Measurements from ENCODE around the gene KRT84.
"Not testable (repeated sequence)": the region's sequence is repeated elsewhere in the genome, so short reads cannot be mapped to it uniquely, and the experiment has no call there.

The KRT84 gene

DNA sequence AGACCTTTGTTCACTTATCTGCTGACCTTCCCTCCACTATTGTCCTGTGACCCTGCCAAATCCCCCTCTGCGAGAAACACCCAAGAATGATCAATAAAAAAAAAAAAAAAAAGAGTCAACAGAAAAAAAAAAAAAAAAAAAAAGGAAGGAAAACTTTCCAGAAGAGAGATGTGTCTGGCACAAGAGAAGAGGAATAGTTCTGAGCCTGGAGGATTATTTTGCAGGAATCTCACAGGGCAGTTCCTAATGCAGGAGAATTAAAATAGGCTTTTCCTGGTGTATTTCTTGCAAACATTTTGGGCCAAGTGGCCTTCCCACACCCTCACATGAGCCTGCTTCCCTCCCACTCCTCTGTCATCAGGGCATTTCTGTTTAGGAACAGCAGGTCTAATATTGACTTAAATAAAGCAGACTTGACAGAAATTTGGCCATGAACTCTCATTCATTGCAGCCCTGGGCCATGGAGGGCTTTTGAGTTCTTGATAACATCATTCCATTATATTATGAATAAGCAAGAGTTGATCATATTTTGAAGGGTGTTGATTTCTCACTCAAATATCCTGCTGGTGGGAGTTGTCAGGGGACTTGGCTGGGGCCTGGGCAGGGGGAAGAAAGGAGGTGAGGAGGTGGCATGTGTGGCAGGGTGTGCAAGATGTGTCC, 25.3 kb upstream of the KRT84 start:
- DNase-seq = not testable (repeated sequence)

GRCh38 chr12:52407918-52408317, 22.5 kb upstream of the KRT84 start:
- DNase-seq = no peak

GRCh38 chr12:52405922-52406385, 20.5 kb upstream of the KRT84 start, which contains the start of gene KRT82:
Gene KRT82, minus strand, starts transcription at chr12:52406335. Its CDS starts 58 bp downstream, at chr12:52406277.
- no peak for DNase-seq

DNA sequence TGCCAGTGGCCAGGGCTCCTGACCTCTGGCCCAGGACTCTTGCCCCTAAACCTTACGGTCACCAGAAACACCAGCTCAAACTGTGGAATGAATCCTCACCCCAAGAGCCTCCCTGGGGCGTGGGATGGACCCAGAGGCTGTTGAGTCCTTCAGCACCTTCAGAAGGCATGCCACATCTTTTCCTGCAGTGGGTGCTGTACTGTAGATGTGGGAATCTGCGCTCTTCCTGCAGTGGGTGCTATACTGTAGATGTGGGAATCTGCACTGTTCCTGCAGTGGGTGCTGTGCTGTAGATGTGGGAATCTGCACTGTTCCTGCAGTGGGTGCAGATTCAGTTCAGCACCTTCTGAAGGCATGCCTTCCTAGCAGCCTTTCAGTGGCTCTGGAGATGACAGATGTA, 19.5 kb upstream of the KRT84 start:
- DNase-seq = no peak

DNA sequence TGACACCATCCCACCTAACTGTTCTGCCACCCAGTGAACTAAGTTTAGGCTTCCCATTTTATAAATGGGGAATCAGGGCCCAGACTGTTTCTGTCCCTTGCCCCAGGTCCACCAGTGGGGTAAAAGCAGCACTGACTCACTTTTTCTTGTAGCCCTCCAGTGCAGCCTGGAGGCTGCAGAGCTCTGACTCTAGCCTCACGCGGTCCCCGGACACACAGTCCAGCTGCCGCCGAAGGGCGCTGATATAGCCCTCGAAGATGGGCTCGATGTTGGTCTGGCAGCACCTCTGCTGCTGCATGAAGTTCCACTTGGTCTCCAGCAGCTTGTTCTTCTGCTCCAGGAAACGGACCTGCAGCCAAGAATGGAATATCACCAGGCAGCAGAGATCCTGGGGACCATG, 18.1 kb upstream of the KRT84 start:
- no peak for DNase-seq

GRCh38 chr12:52402873-52403540, 17.6 kb upstream of the KRT84 start:
- DNase-seq = no peak

DNA sequence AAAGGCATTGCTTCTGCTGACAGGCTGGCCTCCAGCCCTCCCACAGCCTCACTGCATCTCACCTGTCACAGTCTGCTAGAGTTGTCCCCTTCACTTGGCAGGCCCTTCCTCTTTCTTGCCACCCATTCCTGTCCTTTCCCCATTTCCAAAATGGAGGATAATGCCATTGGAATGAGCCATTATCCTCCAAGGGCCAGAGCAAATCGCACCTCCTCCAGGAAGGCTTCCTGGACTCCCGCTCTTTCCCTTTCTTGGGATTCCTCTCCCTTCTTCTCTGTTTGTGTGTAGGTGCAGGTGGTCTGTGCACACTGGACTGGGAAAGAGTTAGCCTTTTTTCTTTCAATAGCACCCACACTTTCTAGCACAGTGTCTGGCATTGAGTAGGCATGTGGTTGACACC, 16.9 kb upstream of the KRT84 start:
- DNase-seq = no peak

DNA sequence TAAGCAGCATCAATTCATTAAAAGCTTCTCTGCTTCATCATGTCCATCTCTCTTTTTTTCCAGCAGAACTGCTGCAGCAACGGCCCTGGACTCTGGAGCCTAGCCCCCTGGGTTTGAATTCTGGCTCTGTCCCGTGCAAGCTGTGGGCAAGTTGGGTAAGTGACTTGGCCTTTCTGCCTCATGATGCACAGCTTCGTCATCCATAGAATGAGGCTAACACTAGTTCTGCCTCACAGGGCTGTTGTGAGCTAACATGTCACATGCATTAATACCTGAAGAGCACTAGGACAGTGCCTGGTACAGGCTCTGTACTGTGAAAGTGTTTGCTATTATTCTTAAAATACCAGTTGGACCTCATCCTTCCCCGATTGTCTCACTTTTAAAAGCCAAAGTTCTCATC, 16.5 kb upstream of the KRT84 start:
- no peak for DNase-seq

DNA sequence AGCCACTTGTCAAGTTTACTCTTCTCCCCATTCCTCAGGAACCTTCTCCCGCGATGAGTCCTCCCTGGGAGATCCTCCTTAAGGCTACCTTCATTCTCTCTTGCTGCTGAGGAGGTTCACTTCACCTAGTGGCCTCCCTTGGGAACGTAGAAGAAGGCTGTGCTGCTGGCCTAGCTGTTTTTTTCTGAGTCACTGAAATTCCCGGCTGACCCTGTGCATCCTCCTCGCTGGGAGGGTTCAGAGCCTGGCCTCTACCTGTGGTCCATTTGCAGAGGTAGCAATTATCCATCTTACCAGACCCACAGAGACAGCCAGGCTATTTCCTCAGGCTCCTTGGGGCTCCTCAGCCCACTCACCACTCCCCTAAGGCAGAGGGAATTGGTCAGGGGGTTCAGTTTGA, 16.1 kb upstream of the KRT84 start:
- DNase-seq = no peak

- DNase-seq = no peak
These were observed 15.5 kb upstream of the KRT84 start for GRCh38 chr12:52400906-52401305.

DNA sequence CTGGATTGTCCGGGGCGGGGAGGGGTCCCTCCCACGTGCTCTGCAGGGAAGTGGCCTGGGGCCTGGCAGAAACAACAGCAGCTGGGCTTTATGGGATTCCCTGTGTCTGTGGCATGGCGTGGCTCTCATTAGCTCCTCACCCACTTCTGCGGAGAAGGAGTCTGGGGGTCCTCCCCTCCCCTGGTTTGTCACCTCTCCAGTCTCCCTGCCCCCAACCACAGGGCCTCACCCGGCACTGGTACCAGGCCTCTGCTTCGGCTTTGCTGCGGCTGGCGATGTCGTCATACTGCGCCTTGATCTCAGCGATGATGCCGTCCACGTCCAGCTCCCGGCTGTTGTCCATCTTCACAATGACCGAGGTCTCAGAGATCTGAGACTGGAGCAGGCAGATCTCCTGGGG, 14.3 kb upstream of the KRT84 start:
- no peak for DNase-seq

- DNase-seq = no peak
These were observed 12.7 kb upstream of the KRT84 start for GRCh38 chr12:52398176-52398575.

GRCh38 chr12:52396656-52397055, 11.2 kb upstream of the KRT84 start:
- no peak for DNase-seq

DNA sequence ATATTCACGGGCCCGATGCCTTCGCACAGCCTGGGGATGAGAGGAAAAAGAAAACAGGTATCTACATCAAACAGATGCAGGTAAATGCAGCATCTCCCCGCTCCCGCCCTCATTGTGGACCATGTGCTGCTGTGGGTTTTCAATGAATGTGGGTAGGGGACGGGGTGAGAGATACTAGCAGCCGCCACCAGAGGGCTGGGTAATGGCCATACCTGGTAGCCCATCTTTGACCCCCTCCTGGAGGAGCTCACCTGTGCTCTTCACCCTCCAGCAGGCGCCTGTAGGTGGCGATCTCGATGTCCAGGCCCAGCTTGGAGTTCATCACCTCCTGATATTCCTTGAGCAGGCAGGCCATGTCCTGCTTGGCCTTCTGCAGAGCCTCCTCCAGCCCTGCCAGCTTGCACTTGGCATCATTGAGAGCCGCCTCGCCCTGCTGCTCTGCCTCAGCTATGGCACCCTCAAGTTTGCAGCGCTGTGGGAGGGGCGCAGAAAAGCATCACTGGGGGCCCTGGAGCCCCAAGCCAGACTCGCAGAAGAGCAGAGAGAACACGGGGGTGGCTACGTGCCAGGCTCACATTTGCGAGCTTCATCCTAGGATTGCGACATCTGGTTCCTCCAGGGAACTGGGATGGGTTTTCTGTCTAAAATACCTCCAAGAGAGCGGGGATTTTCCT, 10.4 kb upstream of the KRT84 start:
- no peak for DNase-seq

GRCh38 chr12:52394836-52395405, 9.5 kb upstream of the KRT84 start:
- DNase-seq = no peak

DNA sequence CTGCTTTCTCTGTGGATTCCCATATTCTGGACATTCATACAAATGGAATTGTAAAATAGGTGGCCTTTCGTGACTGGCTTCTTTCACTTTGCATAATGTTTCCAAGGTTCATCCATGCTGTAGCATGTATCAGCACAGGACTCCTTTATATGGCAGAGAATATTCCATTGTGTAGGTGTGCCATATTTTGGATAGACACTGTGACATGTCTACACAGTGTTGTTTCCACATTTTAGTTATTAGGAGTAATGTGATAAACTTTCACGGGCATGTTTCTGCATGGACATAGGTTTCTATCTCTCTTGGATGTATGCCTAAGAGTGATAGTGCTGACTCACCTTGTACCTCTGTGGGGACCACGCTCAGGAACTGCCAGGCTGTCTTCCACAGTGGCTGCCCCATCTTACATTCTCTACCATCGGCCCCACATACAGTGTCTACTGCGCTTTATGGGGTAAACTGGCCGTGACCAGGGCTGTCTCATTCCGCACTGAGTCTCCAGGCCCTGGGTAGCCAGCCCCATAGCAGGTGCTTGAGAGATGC, 7.1 kb upstream of the KRT84 start:
- no peak for DNase-seq

DNA sequence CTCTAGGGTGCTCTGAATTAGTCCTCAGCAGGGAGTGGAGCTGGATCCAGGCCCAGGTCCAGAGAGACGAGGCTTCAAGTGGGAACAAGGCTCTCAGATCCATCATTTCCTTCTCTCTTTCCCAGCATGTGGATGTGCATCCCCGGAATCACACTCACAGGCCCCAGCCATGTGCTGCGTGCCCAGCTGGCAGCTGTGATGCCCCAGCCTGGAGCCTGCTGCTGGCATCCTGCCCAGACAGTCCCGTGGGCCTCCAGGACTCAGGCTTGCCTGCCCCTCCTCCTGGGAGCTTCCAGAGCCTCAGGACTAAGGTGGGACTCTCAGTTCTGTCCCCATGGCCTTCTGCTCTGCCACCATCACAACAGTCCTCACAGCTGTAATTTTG, 6.2 kb upstream of the KRT84 start:
- DNase-seq = no peak

GRCh38 chr12:52390739-52391617, 5.5 kb upstream of the KRT84 start:
- no peak for DNase-seq

DNA sequence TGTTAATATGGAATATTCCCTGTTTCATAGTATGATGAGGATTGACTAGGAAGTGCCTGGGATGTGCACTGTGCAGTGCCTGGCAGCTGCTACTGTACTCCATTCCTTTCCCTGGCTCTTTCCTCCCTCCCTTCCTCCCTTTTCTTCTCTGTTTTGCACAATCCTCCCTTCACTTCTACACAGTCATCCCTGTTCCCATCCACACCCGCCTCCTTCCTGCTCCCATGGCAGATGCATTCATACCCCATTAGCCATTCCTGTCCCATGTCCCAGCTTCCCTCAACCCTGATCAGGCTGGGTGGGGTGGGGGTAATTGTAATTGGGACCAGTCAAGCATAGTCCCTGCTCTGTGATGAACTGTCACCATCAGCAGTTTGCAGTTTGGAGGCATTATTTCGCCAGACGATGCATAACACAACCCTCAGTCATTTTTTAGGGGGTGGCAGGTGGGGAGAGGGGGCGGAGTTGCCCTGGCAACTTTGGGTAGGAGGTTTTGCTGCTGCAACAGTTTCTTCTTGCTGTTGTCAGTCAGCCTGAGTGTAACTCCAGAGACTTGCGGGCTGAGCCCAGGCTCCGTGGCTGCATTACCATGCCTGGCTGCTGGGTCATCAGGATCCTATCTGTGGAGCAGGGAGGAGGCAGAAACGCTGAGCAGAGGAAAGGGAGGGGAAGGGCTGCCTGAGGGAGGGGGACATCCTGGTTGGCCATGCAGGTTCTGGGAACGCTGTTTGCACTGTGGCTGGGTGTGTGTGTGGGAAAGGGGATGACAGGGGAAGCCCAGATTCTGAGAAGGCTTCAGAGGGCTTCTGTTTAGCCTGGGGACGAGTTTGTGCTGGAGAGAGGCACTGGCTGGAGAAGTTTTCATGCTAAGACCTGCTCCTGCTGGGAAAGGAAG, 4.1 kb upstream of the KRT84 start:
- no peak for DNase-seq

- DNase-seq = no peak
These were observed 2.4 kb upstream of the KRT84 start for GRCh38 chr12:52387859-52388258.

GRCh38 chr12:52383331-52383730, 2.1 kb downstream of the KRT84 start:
- no peak for DNase-seq

All from activated T-cell treated with anti-CD3 and anti-CD28 coated beads, Interleukin-2, amount 50 U/mL, for 1 hour (primary cell).